ENCODE measurements around the gene PRKD2.

- TF ChIP-seq EZH2 (IDR thresholded peaks at IDR 0.05; ENCODE audit: low read depth, unreplicated experiment) (no peak), EZH2phosphoT487 (IDR thresholded peaks at IDR 0.05; ENCODE audit: unreplicated experiment) (no peak)
- TF ChIP-seq, protein P1, sequence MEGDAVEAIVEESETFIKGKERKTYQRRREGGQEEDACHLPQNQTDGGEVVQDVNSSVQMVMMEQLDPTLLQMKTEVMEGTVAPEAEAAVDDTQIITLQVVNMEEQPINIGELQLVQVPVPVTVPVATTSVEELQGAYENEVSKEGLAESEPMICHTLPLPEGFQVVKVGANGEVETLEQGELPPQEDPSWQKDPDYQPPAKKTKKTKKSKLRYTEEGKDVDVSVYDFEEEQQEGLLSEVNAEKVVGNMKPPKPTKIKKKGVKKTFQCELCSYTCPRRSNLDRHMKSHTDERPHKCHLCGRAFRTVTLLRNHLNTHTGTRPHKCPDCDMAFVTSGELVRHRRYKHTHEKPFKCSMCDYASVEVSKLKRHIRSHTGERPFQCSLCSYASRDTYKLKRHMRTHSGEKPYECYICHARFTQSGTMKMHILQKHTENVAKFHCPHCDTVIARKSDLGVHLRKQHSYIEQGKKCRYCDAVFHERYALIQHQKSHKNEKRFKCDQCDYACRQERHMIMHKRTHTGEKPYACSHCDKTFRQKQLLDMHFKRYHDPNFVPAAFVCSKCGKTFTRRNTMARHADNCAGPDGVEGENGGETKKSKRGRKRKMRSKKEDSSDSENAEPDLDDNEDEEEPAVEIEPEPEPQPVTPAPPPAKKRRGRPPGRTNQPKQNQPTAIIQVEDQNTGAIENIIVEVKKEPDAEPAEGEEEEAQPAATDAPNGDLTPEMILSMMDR (conservative IDR thresholded peaks at IDR 0.05; ENCODE audit: low read depth in 2 of 2), result no peak
Measured at GRCh38 chr19:46737761-46738171, 20.9 kb upstream of the PRKD2 start.
